Mammary epithelial cell (primary cell): Measurements from ENCODE around the gene WBP2NL.

Experiments used
- EZH2 ChIP-seq: IDR thresholded peaks from 2 replicates; pipeline ENCODE4 v1.6.1; 2012; ENCODE audit warnings: low read length, inconsistent platforms, borderline replicate concordance
- TF ChIP-seq, protein P1 (sequence below), 2 donors: IDR thresholded peaks in 1 of 2; conservative IDR thresholded peaks in 1 of 2; 2 replicates each; pipeline ENCODE4 v1.5.1; 2011 to 2012; ENCODE audit warnings: inconsistent platforms in 2 of 2, low read length in 2 of 2, mild to moderate bottlenecking in 2 of 2, control low read depth in 1 of 2, low read depth in 1 of 2; ENCODE audit not compliant: insufficient read depth in 1 of 2; ENCODE audit errors: extremely low read depth in 1 of 2

DNA sequence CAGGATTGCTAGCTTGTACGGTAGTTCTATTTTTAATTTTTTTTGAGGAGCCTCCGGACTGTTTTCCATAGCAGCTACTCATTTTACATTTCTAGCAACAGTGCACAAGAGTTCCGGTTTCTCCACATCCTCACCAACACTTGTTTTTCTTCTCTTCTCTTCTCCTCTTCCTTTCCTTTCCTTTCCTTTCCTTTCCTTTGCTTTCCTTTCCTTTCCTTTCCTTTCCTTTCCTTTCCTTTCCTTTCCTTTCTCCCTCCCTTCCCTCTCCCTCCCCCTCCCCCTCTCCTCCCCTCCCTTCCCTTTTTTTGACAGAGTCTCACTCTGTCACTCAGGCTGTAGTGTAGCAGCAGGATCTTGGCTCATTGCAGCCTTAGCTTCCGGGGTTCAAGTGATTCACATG, 9.3 kb downstream of the WBP2NL start:
- TF ChIP-seq, protein P1, sequence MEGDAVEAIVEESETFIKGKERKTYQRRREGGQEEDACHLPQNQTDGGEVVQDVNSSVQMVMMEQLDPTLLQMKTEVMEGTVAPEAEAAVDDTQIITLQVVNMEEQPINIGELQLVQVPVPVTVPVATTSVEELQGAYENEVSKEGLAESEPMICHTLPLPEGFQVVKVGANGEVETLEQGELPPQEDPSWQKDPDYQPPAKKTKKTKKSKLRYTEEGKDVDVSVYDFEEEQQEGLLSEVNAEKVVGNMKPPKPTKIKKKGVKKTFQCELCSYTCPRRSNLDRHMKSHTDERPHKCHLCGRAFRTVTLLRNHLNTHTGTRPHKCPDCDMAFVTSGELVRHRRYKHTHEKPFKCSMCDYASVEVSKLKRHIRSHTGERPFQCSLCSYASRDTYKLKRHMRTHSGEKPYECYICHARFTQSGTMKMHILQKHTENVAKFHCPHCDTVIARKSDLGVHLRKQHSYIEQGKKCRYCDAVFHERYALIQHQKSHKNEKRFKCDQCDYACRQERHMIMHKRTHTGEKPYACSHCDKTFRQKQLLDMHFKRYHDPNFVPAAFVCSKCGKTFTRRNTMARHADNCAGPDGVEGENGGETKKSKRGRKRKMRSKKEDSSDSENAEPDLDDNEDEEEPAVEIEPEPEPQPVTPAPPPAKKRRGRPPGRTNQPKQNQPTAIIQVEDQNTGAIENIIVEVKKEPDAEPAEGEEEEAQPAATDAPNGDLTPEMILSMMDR (conservative IDR thresholded peaks at IDR 0.05 in 1 of 2, IDR thresholded peaks at IDR 0.05 in 1 of 2; ENCODE audit: extremely low read depth in 1 of 2, insufficient read depth in 1 of 2, low read depth in 1 of 2, low read length in 2 of 2) = no peak
- TF ChIP-seq EZH2 = no peak
